ENCODE measurements around the gene DYTN.

Gene DYTN

GRCh38 chr2:206614811-206615210 lies 103.4 kb downstream of the DYTN start:
- no peaks in the 10 kb centered on the region for H3K9me3 ChIP-seq
- H3K4me3 ChIP-seq (ENCODE audit: low read depth in 1 of 2, low read length in 1 of 2), result no peak overlapping the region
- TF ChIP-seq, protein P1, sequence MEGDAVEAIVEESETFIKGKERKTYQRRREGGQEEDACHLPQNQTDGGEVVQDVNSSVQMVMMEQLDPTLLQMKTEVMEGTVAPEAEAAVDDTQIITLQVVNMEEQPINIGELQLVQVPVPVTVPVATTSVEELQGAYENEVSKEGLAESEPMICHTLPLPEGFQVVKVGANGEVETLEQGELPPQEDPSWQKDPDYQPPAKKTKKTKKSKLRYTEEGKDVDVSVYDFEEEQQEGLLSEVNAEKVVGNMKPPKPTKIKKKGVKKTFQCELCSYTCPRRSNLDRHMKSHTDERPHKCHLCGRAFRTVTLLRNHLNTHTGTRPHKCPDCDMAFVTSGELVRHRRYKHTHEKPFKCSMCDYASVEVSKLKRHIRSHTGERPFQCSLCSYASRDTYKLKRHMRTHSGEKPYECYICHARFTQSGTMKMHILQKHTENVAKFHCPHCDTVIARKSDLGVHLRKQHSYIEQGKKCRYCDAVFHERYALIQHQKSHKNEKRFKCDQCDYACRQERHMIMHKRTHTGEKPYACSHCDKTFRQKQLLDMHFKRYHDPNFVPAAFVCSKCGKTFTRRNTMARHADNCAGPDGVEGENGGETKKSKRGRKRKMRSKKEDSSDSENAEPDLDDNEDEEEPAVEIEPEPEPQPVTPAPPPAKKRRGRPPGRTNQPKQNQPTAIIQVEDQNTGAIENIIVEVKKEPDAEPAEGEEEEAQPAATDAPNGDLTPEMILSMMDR (IDR thresholded peaks at IDR 0.05), result no peak
- no peak overlapping the region for H3K27ac ChIP-seq
- H3K36me3 ChIP-seq, result no peaks in the 10 kb centered on the region
- no peaks in the 10 kb centered on the region for H3K27me3 ChIP-seq
- H3K4me1 ChIP-seq (ENCODE audit: control insufficient read depth in 1 of 2, insufficient read depth in 1 of 2, low read depth in 1 of 2, low read length in 1 of 2), result no peaks in the 10 kb centered on the region

- no peaks in the 10 kb centered on the region for H3K9me3 ChIP-seq
- H3K27me3 ChIP-seq, result no peaks in the 10 kb centered on the region
- no peak overlapping the region for H3K27ac ChIP-seq
- TF ChIP-seq, protein P1 (IDR thresholded peaks at IDR 0.05), result no peak
- H3K36me3 ChIP-seq, result no peaks in the 10 kb centered on the region
- H3K4me3 ChIP-seq (ENCODE audit: low read depth in 1 of 2, low read length in 1 of 2), result no peak overlapping the region
- H3K4me1 ChIP-seq (ENCODE audit: control insufficient read depth in 1 of 2, insufficient read depth in 1 of 2, low read depth in 1 of 2, low read length in 1 of 2), result no peaks in the 10 kb centered on the region
Measured at GRCh38 chr2:206611736-206612135, 106.5 kb downstream of the DYTN start.

DNA sequence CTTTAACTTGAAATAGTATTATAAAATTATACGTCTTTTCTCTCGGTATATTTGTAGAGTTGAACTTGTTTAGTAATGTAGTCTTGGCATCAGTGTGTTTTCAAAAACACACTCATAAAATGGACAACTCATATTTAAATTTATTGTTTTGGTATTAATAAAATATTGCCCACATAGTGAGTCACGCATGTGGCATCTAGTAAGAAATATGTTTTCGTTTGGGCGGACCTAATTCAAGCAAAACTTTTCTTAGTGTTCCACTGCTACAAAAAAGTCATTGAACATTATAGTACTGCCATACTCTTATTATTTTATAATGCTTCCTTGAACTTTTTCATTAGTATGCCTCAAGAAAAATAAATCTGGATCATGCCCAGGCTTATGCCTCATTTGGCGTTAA lies 107.0 kb downstream of the DYTN start:
- H3K36me3 ChIP-seq, result no peaks in the 10 kb centered on the region
- no peak overlapping the region for H3K4me3 ChIP-seq (ENCODE audit: low read depth in 1 of 2, low read length in 1 of 2)
- H3K27ac ChIP-seq, result no peak overlapping the region
- TF ChIP-seq, protein P1 (IDR thresholded peaks at IDR 0.05), result no peak
- H3K27me3 ChIP-seq, result no peaks in the 10 kb centered on the region
- H3K9me3 ChIP-seq, result no peaks in the 10 kb centered on the region
- H3K4me1 ChIP-seq (ENCODE audit: control insufficient read depth in 1 of 2, insufficient read depth in 1 of 2, low read depth in 1 of 2, low read length in 1 of 2), result no peaks in the 10 kb centered on the region

GRCh38 chr2:206610451-206610850 lies 107.7 kb downstream of the DYTN start:
- Histone ChIP-seq H3K36me3 (no peaks in the 10 kb centered on the region), H3K27me3 (no peaks in the 10 kb centered on the region), H3K9me3 (no peaks in the 10 kb centered on the region), H3K27ac (no peak overlapping the region), H3K4me1 (ENCODE audit: control insufficient read depth in 1 of 2, insufficient read depth in 1 of 2, low read depth in 1 of 2, low read length in 1 of 2) (no peaks in the 10 kb centered on the region), H3K4me3 (ENCODE audit: low read depth in 1 of 2, low read length in 1 of 2) (no peak overlapping the region)
- TF ChIP-seq, protein P1 (IDR thresholded peaks at IDR 0.05), result no peak

DNA sequence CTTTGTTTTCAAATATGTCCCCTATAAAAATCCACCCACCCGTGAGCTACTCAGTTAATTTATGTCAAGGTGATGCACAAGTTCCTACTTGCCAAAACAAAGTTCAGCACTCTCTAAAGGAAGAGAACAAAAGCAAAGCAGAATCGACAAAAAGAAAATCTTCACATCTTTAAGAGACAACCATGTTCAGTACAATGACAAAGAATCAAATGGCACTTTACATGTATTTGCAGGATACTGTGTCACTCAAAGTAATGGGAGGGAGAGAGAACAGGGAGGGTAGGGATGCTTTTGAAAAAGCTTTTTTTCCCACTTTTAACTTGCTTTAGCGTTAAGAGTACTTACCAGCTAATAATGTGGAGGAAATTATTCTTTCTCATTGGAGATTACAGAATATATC lies 115.0 kb downstream of the DYTN start:
- no peaks in the 10 kb centered on the region for H3K27me3 ChIP-seq

More for the DNA sequence above, 115.0 kb downstream of the DYTN start:
- no peak overlapping the region for H3K27ac ChIP-seq
- no peaks in the 10 kb centered on the region for H3K36me3 ChIP-seq
- H3K9me3 ChIP-seq, result no peaks in the 10 kb centered on the region
- TF ChIP-seq, protein P1 (IDR thresholded peaks at IDR 0.05), result no peak
- H3K4me1 ChIP-seq (ENCODE audit: control insufficient read depth in 1 of 2, insufficient read depth in 1 of 2, low read depth in 1 of 2, low read length in 1 of 2), result no peaks in the 10 kb centered on the region
- no peak overlapping the region for H3K4me3 ChIP-seq (ENCODE audit: low read depth in 1 of 2, low read length in 1 of 2)
